Erythroblast (primary cell): ENCODE results near the gene PPP1R3E.

Experiments
- DNase-seq, 2 experiments: peaks; one replicate each; lab custom pipeline; 2025; lab: John Stamatoyannopoulos, UW
- GATA1 ChIP-seq: IDR thresholded peaks from 2 replicates; pipeline ENCODE4 v1.6.1; 2011; ENCODE audit warnings: low read depth, mild to moderate bottlenecking, control low read depth, low read length, moderate library complexity
- POLR2A ChIP-seq: IDR thresholded peaks from 2 replicates; pipeline ENCODE4 v1.6.1; 2011; ENCODE audit warnings: mild to moderate bottlenecking, low read length

PPP1R3E gene

GRCh38 chr14:23310546-23310945 is 7.9 kb upstream of the PPP1R3E start:
- TF ChIP-seq POLR2A, result no peak
- TF ChIP-seq GATA1, result no peak
- no peak for DNase-seq

DNA sequence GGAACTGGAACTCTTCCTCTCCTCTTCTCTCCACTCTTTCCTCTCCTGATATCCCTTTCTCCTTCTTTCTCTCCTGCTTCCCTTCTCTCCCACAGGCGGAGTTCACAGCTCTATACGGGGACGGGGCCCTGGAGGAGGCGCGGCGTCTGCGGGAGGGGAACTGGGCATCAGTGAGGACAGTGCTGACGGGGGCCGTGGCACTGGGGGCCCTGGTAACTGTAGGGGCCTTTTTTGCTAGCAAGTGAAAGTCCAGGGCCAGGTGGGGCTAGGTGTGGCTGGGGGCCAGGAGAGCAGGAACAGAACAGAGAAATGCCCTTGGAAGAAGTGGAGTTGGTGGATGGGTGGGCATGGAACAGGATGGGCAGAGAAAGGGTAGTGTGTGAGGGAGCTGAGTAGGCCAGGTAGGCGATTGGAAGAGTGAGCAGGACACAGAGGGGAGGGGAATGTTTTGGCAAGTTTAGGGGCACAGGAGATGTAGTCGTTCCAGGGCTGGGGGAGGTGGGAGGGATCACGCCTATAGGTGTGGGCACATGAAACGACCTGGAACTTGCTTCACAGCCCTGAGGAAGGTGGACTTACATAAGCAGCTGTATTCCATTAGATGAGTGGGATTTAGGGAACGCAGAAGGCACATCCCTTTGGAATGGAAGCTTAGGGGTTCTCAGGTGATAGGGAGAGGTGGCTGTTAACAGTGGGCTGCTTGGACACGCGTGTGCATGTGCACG is 6.2 kb upstream of the PPP1R3E start:
- TF ChIP-seq GATA1, result no peak
- no peak for DNase-seq

GRCh38 chr14:23307687-23308644 is 5.3 kb upstream of the PPP1R3E start:
- no peak for DNase-seq

GRCh38 chr14:23307146-23307530 is 4.5 kb upstream of the PPP1R3E start:
- TF ChIP-seq GATA1 (no peak), POLR2A (no peak)
- peak in 1 of 2 experiments; percentile 45 for DNase-seq

More at GRCh38 chr14:23307687-23308644, 5.3 kb upstream of the PPP1R3E start:
- no peak for TF ChIP-seq POLR2A

- peak; percentile 86 to 89 for DNase-seq
- TF ChIP-seq POLR2A (peak; percentile 81), GATA1 (no peak)
Observed at GRCh38 chr14:23306412-23307145, 3.9 kb upstream of the PPP1R3E start, which contains the start of gene BCL2L2. TSS of gene BCL2L2 (plus strand) at chr14:23306833. CDS start at chr14:23307768, 935 bp downstream.

DNA sequence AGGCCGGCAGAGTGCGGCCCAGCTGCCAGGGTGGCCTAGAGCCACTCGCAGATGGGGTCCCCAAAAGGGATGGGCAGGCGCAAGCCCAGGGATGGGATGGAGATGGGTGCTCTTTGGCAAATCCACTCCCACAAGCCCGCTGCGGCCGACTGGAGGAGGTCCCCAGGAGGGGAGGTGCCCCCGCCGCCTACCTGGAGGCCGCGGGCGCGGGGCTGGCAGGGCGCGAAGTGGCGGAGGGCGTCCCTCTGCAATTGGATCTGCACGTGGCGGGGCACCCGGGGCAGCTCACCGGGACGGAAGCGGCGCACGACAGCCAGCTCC is 730 bp downstream of the PPP1R3E start:
- TF ChIP-seq POLR2A (peak; percentile 89), GATA1 (no peak)
- no peak for DNase-seq

DNA sequence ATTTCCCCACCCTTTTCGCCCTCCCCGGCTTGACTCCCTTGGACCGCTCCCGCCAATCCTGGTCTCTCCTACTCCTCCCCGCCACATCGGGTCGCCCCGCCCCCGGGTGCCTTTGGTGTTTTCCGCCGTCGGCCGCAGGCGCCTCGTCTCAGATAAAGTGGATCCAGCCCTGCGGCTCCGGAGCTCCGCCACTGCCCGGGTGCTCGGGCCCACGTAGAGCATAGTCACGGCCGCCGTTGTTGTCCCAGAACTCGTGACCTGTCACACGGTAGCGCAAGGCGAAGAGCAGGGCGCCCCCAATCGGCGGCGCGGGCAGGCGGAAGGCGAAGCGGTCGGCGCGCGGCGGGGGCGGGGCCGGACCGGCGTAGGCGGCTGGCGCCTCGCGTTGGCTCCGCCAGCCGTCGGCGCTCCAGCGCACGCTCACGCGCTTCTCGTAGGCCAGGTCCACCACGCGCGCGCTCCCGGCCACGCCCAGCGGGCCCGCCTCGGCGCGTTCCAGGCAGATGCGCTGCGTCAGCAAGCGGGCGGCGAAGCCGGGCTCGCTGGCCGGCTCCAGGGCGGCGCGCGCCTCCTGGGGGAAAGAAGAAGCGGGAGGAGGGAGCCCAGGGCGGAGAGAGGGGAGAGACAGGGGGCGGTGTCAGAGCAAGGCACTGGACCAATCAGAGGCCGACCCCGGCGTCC is 1.2 kb downstream of the PPP1R3E start:
- TF ChIP-seq POLR2A, result no peak
- TF ChIP-seq GATA1, result no peak
- peak; percentile 98 to 100 for DNase-seq

DNA sequence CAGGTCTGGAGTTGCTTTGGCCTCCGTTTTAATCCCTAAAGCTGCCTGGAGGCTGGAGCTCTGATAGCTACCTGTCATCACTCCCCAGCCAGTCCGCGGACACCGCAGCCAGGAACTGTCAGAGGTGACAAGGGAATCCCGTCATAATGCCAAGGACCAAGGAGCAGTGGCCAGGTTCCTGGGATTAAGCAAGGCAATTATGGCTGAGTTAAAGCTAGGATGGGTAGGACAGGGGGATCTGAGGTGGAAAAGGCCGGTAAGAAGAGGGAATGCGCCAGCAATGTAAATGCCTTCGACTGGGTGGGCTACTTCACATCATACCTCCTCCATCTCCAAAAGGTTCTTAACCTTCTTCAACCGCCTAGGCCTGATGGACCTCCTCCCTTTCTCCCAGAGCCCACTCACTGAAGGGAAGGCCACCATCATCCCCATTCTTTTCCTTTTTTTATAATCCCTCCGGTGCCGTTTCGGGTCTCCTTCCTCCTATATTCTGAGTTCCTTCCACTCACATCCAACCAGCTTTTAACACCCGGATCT is 1.9 kb downstream of the PPP1R3E start:
- TF ChIP-seq GATA1 (no peak), POLR2A (no peak)
- peak; percentile 41 to 65 for DNase-seq

DNA sequence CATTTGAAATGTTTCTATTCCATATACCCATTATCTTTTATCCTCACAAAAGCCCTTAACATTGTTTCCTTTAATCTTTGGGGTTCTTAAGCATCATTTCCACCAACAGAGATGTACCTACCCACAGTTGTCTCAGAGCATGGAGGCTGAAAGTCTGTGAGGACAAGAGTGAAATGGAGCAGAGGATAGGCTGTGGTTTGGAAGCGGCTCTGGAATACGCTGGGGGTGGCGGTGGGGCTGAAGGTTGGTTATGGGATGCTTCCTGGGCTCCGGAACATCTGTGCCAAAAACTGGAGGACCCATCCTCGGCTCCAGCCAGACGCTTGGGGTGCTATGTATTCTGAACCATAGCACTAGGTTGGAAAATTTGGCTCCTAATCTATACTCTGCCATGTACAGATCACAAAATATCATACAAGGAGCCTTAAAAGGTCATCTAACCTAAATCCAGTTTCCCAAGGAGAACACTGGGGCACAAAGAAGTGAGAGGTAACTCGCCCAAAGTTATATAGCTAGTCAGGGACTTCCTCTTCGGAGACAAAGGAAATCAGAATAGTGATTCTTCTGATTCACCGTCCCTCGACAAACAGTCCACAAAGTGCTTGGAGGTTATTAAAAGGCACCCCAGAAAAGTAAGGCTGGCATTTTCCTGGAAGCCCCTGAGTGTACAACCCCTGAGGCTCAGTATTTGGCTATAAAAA is 2.5 kb downstream of the PPP1R3E start:
- no peak for DNase-seq

GRCh38 chr14:23299211-23299957 is 3.3 kb downstream of the PPP1R3E start:
- DNase-seq, result peak; percentile 65 to 70
- no peak for TF ChIP-seq POLR2A
- TF ChIP-seq GATA1, result no peak

More for the DNA sequence above, 2.5 kb downstream of the PPP1R3E start:
- TF ChIP-seq POLR2A (no peak), GATA1 (no peak)

- TF ChIP-seq GATA1 (no peak), POLR2A (no peak)
- no peak for DNase-seq
Observed at GRCh38 chr14:23297611-23298277, 4.9 kb downstream of the PPP1R3E start.
